H1 (cell line): ENCODE measurements around the gene STAC. TPM values are rescaled to one million over a fixed set of nuclear protein-coding genes. Genes with fewer than 3 reads are reported as not detected.

ENCODE experiments used
- CTCF ChIA-PET: fragments of 300-600 bp; sonication (Branson Sonifier 250); formaldehyde crosslinking; loops from one replicate; lab custom pipeline; 2021; ENCODE audit not compliant: partially characterized antibody; lab: Charles Lee
- POLR2A ChIA-PET: fragments of 300-600 bp; sonication (Branson Sonifier 250); formaldehyde crosslinking; loops from one replicate; lab custom pipeline; 2021; ENCODE audit warnings: inconsistent platforms; ENCODE audit not compliant: partially characterized antibody; lab: Charles Lee
- DNase-seq, 2 experiments: peaks; one replicate each; pipeline versions ENCODE4 v3.0.0 to v3.0.0-alpha.2; 2010 to 2022; ENCODE audit warnings: low spot score in 2 of 2, low read depth in 1 of 2, mixed read lengths in 1 of 2
- FAIRE-seq: peaks from 2 replicates; lab custom pipeline; 2011; peaks lifted over from hg19 to GRCh38; lab: Jason Lieb, UNC
- H2AFZ ChIP-seq: 2 replicates; pipeline ENCODE4 v1.8.1; 2012; ENCODE audit warnings: low read length, inconsistent platforms
- H2AK5ac ChIP-seq: 2 replicates; pipeline ENCODE4 v1.6.1; 2013; ENCODE audit warnings: low read depth, low read length
- H2BK120ac ChIP-seq: replicated peaks from 2 replicates; pipeline ENCODE3; 2013; ENCODE audit warnings: low read depth, low read length, inconsistent platforms
- H2BK12ac ChIP-seq: 2 replicates; pipeline ENCODE4 v1.6.1; 2013; ENCODE audit warnings: low read depth, low read length
- H2BK15ac ChIP-seq: 2 replicates; pipeline ENCODE4 v1.6.1; 2013; ENCODE audit warnings: low read length
- H2BK20ac ChIP-seq: 2 replicates; pipeline ENCODE4 v1.6.1; 2013; ENCODE audit warnings: low read length
- H2BK5ac ChIP-seq: 2 replicates; pipeline ENCODE4 v1.6.1; 2013; ENCODE audit warnings: low read depth, low read length
- H3K14ac ChIP-seq: 2 replicates; pipeline ENCODE4 v1.6.1; 2013; ENCODE audit warnings: inconsistent platforms; ENCODE audit not compliant: insufficient read length
- H3K18ac ChIP-seq: 2 replicates; pipeline ENCODE4 v1.6.1; 2013; ENCODE audit warnings: low read length; ENCODE audit errors: extremely low read depth
- H3K23ac ChIP-seq: 2 replicates; pipeline ENCODE4 v1.6.1; 2013; ENCODE audit warnings: inconsistent platforms; ENCODE audit not compliant: insufficient read length
- H3K23me2 ChIP-seq: 2 replicates; pipeline ENCODE4 v1.6.1; 2013; ENCODE audit warnings: low read depth, low read length
- H3K27ac ChIP-seq: 2 replicates; pipeline ENCODE4 v1.6.1; 2011; ENCODE audit warnings: low read depth, low read length, inconsistent platforms
- H3K27me3 ChIP-seq, 4 experiments: replicated peaks in 1 of 4; 1 replicate in 1 of 4; 2 replicates in 3 of 4; pipeline versions ENCODE4 v1.6.1 to v1.8.1; 2011 to 2013; ENCODE audit warnings: low read length in 3 of 4, mild to moderate bottlenecking in 3 of 4, inconsistent platforms in 2 of 4, mixed read lengths in 2 of 4, moderate library complexity in 1 of 4; ENCODE audit not compliant: control insufficient read depth in 3 of 4, insufficient read depth in 3 of 4; ENCODE audit errors: extremely low read depth in 1 of 4
- H3K36me3 ChIP-seq, 4 experiments: 2 replicates each; pipeline versions ENCODE4 v1.6.1 to v1.8.1; 2011 to 2013; ENCODE audit warnings: mild to moderate bottlenecking in 4 of 4, low read length in 3 of 4, moderate library complexity in 2 of 4, control low read depth in 1 of 4, inconsistent platforms in 1 of 4; ENCODE audit not compliant: insufficient read depth in 4 of 4, control insufficient read depth in 2 of 4
- H3K4ac ChIP-seq: replicated peaks from 2 replicates; pipeline ENCODE3; 2013; ENCODE audit warnings: low read length, low read depth, mixed read lengths, inconsistent platforms; ENCODE audit not compliant: insufficient read length
- H3K4me1 ChIP-seq, 4 experiments: replicated peaks in 1 of 4; 1 replicate in 1 of 4; 2 replicates in 3 of 4; pipeline versions ENCODE4 v1.6.1 to v1.8.1; 2011 to 2013; ENCODE audit warnings: low read length in 3 of 4, inconsistent platforms in 2 of 4, mixed read lengths in 1 of 4; ENCODE audit not compliant: insufficient read depth in 4 of 4, control insufficient read depth in 3 of 4
- H3K4me2 ChIP-seq, 2 experiments: 2 replicates each; pipeline versions ENCODE4 v1.6.1 to v1.8.1; 2011 to 2013; ENCODE audit warnings: low read depth in 2 of 2, low read length in 2 of 2, control low read depth in 1 of 2, inconsistent platforms in 1 of 2, mild to moderate bottlenecking in 1 of 2; ENCODE audit not compliant: insufficient read depth in 1 of 2
- H3K4me3 ChIP-seq, 4 experiments: fragments of 200-600, 300-600 bp in 1 of 4; sonication (generic), shearing (Covaris generic), sonication (Bioruptor Twin) in 1 of 4; 2 replicates each; pipeline versions ENCODE4 v1.5.1 to v1.8.1; 2011 to 2016; ENCODE audit warnings: low read length in 4 of 4, low read depth in 3 of 4, control low read depth in 2 of 4, inconsistent platforms in 2 of 4, mild to moderate bottlenecking in 2 of 4, mixed read lengths in 1 of 4, moderate library complexity in 1 of 4; ENCODE audit not compliant: insufficient read depth in 2 of 4; ENCODE audit errors: extremely low read depth in 1 of 4
- H3K56ac ChIP-seq: replicated peaks from 2 replicates; pipeline ENCODE3; 2013; ENCODE audit warnings: low read depth, mild to moderate bottlenecking, mixed read lengths, low read length, inconsistent platforms; ENCODE audit not compliant: insufficient read length
- H3K79me1 ChIP-seq: 2 replicates; pipeline ENCODE4 v1.6.1; 2013; ENCODE audit warnings: low read depth, low read length, control low read depth
- H3K79me2 ChIP-seq, 2 experiments: 2 replicates each; pipeline versions ENCODE4 v1.6.1 to v1.8.1; 2012 to 2013; ENCODE audit warnings: low read length in 2 of 2, mild to moderate bottlenecking in 2 of 2, inconsistent platforms in 1 of 2; ENCODE audit not compliant: insufficient read depth in 2 of 2, control insufficient read depth in 1 of 2
- H3K9ac ChIP-seq, 4 experiments: replicated peaks in 1 of 4; 1 replicate in 1 of 4; 2 replicates in 3 of 4; pipeline versions ENCODE4 v1.6.1 to v1.8.1; 2011 to 2013; ENCODE audit warnings: low read depth in 3 of 4, low read length in 3 of 4, control low read depth in 2 of 4, mild to moderate bottlenecking in 2 of 4, moderate library complexity in 2 of 4, inconsistent platforms in 1 of 4; ENCODE audit errors: extremely low read depth in 1 of 4
- H3K9me3 ChIP-seq, 2 experiments: 2 replicates each; pipeline versions ENCODE4 v1.6.1 to v1.8.1; 2012 to 2013; ENCODE audit warnings: mild to moderate bottlenecking in 2 of 2, moderate library complexity in 2 of 2, control low read depth in 1 of 2, inconsistent platforms in 1 of 2, low read depth in 1 of 2, low read length in 1 of 2, mixed read lengths in 1 of 2; ENCODE audit not compliant: insufficient read depth in 2 of 2
- H4K20me1 ChIP-seq, 2 experiments: replicated peaks in 1 of 2; 2 replicates each; pipeline versions ENCODE3 to v1.8.1; 2011 to 2013; ENCODE audit warnings: inconsistent platforms in 2 of 2, low read length in 2 of 2, mild to moderate bottlenecking in 1 of 2; ENCODE audit not compliant: insufficient read depth in 2 of 2, control insufficient read depth in 1 of 2
- H4K5ac ChIP-seq: 2 replicates; pipeline ENCODE4 v1.6.1; 2013; ENCODE audit warnings: low read length, low read depth, mixed read lengths, inconsistent platforms; ENCODE audit not compliant: insufficient read length
- H4K8ac ChIP-seq: 2 replicates; pipeline ENCODE4 v1.8.0; 2013; ENCODE audit warnings: mild to moderate bottlenecking, moderate library complexity, low read length, inconsistent platforms; ENCODE audit not compliant: insufficient read depth; ENCODE audit errors: extremely low read depth
- H4K91ac ChIP-seq: replicated peaks from 2 replicates; pipeline ENCODE3; 2013; ENCODE audit warnings: low read length, mixed read lengths, inconsistent platforms; ENCODE audit not compliant: insufficient read length
- E2F6 ChIP-seq: IDR thresholded peaks from 2 replicates; pipeline ENCODE4 v1.6.1; 2012; ENCODE audit warnings: inconsistent platforms
- GTF2F1 ChIP-seq: IDR thresholded peaks from 2 replicates; pipeline ENCODE4 v1.6.1; 2012; ENCODE audit warnings: low read depth, low read length, improper control_type of control experiment, borderline replicate concordance
- HDAC6 ChIP-seq: IDR thresholded peaks from one replicate; pipeline ENCODE4 v1.7.1; 2012; ENCODE audit warnings: low read depth, mild to moderate bottlenecking, inconsistent platforms, low read length, moderate library complexity
- KDM1A ChIP-seq: fragments of 200-600, 300-600 bp; sonication (generic); IDR thresholded peaks from 2 replicates; pipeline ENCODE4 v1.7.1; 2016; ENCODE audit warnings: mild to moderate bottlenecking, low read length, borderline replicate concordance
- KDM4A ChIP-seq: IDR thresholded peaks from one replicate; pipeline ENCODE4 v1.7.1; 2012; ENCODE audit warnings: low read depth, mild to moderate bottlenecking, moderate library complexity, low read length, inconsistent platforms; ENCODE audit not compliant: severe bottlenecking
- NANOG ChIP-seq: IDR thresholded peaks from 2 replicates; pipeline ENCODE4 v1.6.1; 2011; ENCODE audit warnings: low read length, low read depth, mild to moderate bottlenecking, inconsistent platforms; ENCODE audit not compliant: insufficient read depth, poor library complexity, severe bottlenecking
- RAD21 ChIP-seq, 2 experiments: IDR thresholded peaks in 1 of 2; conservative IDR thresholded peaks in 1 of 2; 2 replicates each; pipeline ENCODE4 v1.6.1; 2011; ENCODE audit warnings: low read depth in 2 of 2, low read length in 2 of 2, improper control_type of control experiment in 1 of 2, inconsistent platforms in 1 of 2, mild to moderate bottlenecking in 1 of 2, moderate library complexity in 1 of 2
- RFX5 ChIP-seq: IDR thresholded peaks from 2 replicates; pipeline ENCODE4 v1.6.1; 2011; ENCODE audit warnings: low read depth, low read length, improper control_type of control experiment, borderline replicate concordance
- RXRA ChIP-seq: IDR thresholded peaks from 2 replicates; pipeline ENCODE4 v1.6.1; 2011; ENCODE audit warnings: low read depth, mild to moderate bottlenecking, low read length, moderate library complexity; ENCODE audit not compliant: insufficient read depth
- SIN3A ChIP-seq, 2 experiments: IDR thresholded peaks in 1 of 2; conservative IDR thresholded peaks in 1 of 2; 2 replicates each; pipeline ENCODE4 v1.6.1; 2011 to 2012; ENCODE audit warnings: low read length in 2 of 2, improper control_type of control experiment in 1 of 2, low read depth in 1 of 2, mild to moderate bottlenecking in 1 of 2
- SIX5 ChIP-seq: IDR thresholded peaks from 2 replicates; pipeline ENCODE4 v1.6.1; 2011; ENCODE audit warnings: mild to moderate bottlenecking, low read depth, low read length
- TBP ChIP-seq: IDR thresholded peaks from 2 replicates; pipeline ENCODE4 v1.6.1; 2011; ENCODE audit warnings: low read depth, low read length, improper control_type of control experiment
- YY1 ChIP-seq: IDR thresholded peaks from 2 replicates; pipeline ENCODE4 v1.6.1; 2011; ENCODE audit warnings: low read depth, mild to moderate bottlenecking, low read length
- WGBS, 2 experiments: shearing (Covaris generic) in 1 of 2; methylation state at CpG; one replicate each; pipeline versions ENCODE4 v1.1.6 to v1.1.7; 2013 to 2015; ENCODE audit warnings: low lambda C conversion rate in 2 of 2, mixed read lengths in 2 of 2, inconsistent platforms in 1 of 2, low coverage in 1 of 2, missing lambda C conversion rate in 1 of 2; ENCODE audit not compliant: insufficient replicate concordance in 2 of 2, insufficient coverage in 1 of 2, insufficient read length in 1 of 2; ENCODE audit errors: extremely low coverage in 1 of 2, missing lambda C conversion rate in 1 of 2; 5-methylcytosine and 5-hydroxymethylcytosine counted together
- polyA plus RNA-seq, 7 experiments: library from polyadenylated mRNA; depleted of rRNA in 3 of 7; stranded (reverse) in 5 of 7; unstranded in 2 of 7; fragments of >200 nt in 5 of 7; fragments of 200-250 nt in 2 of 7; gene quantifications; 1 replicate in 5 of 7; 2 replicates in 1 of 7; 4 replicates in 1 of 7; pipeline versions ENCODE4 v1.2.1 to v1.2.3, GENCODE V29; 2011 to 2013; ENCODE audit warnings: missing spikeins in 2 of 7, mixed read lengths in 2 of 7
- total RNA-seq: library from RNA; stranded (reverse); fragmentation: NEBNext Ultra II Directional; extraction: Animal tissue kit (Norgen Biotek cat#: 25700); gene quantifications from 2 replicates; pipeline ENCODE4 v1.2.1, GENCODE V29; 2021

Gene STAC
- total and polyA plus RNA-seq, 2 of the 8 experiments (the other 6 are each of a cell fraction or from before 2014, with no cell fraction given) = 8.0 to 18.1 TPM

- Histone ChIP-seq H3K4me2 (no peak overlapping the region), H3K4me3 (no peak overlapping the region), H3K27ac (no peak overlapping the region), H3K27me3 (no peaks in the 10 kb centered on the region), H2BK5ac (no peak overlapping the region), H3K23ac (no peak overlapping the region), H3K79me2 (no peaks in the 10 kb centered on the region), H3K18ac (no peak overlapping the region), H2BK120ac (no peak overlapping the region), H2AFZ (no peak overlapping the region), H3K79me1 (no peaks in the 10 kb centered on the region), H3K23me2 (no peaks in the 10 kb centered on the region), H2AK5ac (no peak overlapping the region), H3K9ac (no peak overlapping the region; a peak in 1 of 7 replicates), H4K91ac (no peak overlapping the region), H4K5ac (no peak overlapping the region), H2BK15ac (no peak overlapping the region), H3K4ac (no peak overlapping the region), H3K4me1 (no peaks in the 10 kb centered on the region), H3K9me3 (no peaks in the 10 kb centered on the region), H3K56ac (no peak overlapping the region), H3K36me3 (no peaks in the 10 kb centered on the region), H4K8ac (no peak overlapping the region), H4K20me1 (no peaks in the 10 kb centered on the region), H2BK20ac (no peak overlapping the region), H2BK12ac (no peak overlapping the region), H3K14ac (no peak overlapping the region)
- 94% methylated on average over 2 of the region's 2 CpGs; no CpG with 5 or more reads in 1 of the 2 experiments for WGBS, 2 experiments
- no peak for FAIRE-seq
- POLR2A ChIA-PET = no interaction called here
- CTCF ChIA-PET = interaction anchor here (0.6 to 1.9 kb wide), 6 partner anchors 10 to 401 kb away, joined by 3 to 6 read pairs (median 3); no protein-coding TSS in a partner anchor
- no peak for DNase-seq
- TF ChIP-seq SIN3A (conservative IDR thresholded peaks at IDR 0.05 in 1 of 2, IDR thresholded peaks at IDR 0.05 in 1 of 2; ENCODE audit: low read depth in 1 of 2, low read length in 2 of 2) (no peak), RXRA (no peak), KDM1A (no peak), TBP (no peak), NANOG (no peak), YY1 (no peak), GTF2F1 (no peak), E2F6 (no peak), KDM4A (no peak), SIX5 (no peak), HDAC6 (no peak), RFX5 (no peak), RAD21 (IDR thresholded peaks at IDR 0.05 in 1 of 2, conservative IDR thresholded peaks at IDR 0.05 in 1 of 2; ENCODE audit: low read depth in 2 of 2, low read length in 2 of 2) (no peak)
Observed at GRCh38 chr3:36397841-36398240, 17.5 kb downstream of the STAC start.
